HG02588 (cell line): ENCODE data around the gene NT5C3A.

Experiments
- ATAC-seq: cut with Tn5 transposase; IDR thresholded peaks from one replicate; pipeline ENCODE4 v1.9.1; 2021; ENCODE audit warnings: mild to moderate bottlenecking, moderate library complexity; ENCODE audit not compliant: unreplicated experiment

The NT5C3A gene

GRCh38 chr7:33076737-33077136 lies 14.2 kb upstream of the NT5C3A start:
- ATAC-seq, result no peak

GRCh38 chr7:33075818-33076518 lies 13.4 kb upstream of the NT5C3A start:
- no peak for ATAC-seq

DNA sequence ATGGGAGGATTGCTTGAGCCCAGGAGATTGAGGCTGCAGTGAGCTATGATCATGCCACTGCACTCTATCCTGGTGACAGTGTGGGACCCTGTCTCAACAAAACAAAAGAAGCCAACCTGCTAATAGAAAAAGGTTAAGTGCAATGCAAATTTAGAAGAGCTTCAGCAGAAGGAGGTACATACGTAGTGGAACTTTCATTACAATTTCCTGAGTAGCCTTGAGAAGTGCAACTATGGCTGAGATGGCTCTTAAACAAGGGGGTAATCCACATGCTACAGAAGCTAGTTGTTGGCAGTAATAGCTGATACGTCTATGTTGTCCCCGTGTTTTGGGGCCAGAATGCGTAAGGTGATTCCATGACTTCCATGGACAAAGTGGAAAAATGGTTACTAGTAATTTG lies 10.7 kb upstream of the NT5C3A start:
- no peak for ATAC-seq

DNA sequence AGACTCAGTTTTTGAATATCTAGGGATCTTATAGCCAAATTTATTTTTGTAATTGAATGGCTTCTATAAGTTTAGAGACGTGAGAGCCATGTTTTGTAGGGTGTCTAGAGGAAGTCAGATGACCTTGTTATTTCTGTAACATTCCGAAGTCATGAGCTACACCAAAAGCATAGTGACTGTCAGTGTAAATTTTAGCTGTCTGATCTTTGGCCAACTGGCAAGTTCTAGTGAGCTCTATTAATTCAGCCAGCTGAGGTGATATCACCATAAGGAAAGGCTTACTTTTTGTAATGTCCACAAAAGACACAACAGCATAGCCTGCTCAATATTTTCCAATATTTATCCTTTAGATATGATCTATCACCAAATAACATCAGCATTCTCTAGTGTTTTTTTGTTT lies 9.9 kb upstream of the NT5C3A start:
- no peak for ATAC-seq

GRCh38 chr7:33070831-33071230 lies 8.3 kb upstream of the NT5C3A start:
- no peak for ATAC-seq

DNA sequence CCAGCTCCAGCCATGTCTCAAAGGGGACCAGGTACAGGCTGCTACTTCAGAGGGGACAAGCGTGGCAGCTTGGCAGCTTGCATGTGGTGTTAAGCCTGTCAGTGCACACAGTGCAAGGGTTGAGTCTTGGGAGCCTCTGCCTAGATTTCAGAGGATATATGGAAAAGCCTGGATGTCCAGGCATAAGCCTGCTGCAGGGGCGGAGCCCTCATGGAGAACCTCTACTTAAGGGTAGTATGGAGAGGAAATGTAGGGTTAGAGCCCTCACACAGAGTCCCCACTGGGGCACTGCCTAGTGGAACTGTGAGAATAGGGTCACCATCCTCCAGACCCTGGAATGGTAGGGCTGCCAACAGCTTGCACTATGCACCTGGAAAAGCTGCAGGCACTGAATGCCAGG lies 7.7 kb upstream of the NT5C3A start:
- ATAC-seq, result no peak

DNA sequence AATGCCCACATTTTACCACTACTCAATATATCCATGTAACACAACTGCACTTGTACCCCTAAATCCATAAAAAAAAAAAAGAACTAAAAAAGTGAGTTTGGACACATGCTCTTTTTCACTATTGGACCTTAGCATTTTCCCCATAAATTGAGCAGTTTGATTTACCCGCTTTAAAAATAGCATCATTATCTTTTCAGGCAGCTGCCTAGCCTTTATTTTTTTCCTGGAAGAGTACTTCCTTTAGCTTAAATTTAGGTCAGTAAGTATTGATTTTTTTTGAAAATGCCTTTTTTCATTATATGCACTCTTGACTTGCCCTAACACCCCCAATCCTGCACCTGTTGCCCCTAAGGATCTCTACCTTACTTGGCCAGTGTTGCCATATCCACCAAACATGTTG lies 5.3 kb upstream of the NT5C3A start:
- no peak for ATAC-seq

GRCh38 chr7:33066771-33067170 lies 4.2 kb upstream of the NT5C3A start:
- no peak for ATAC-seq

- ATAC-seq, result no peak
These were observed 3.4 kb upstream of the NT5C3A start for GRCh38 chr7:33065981-33066380.

DNA sequence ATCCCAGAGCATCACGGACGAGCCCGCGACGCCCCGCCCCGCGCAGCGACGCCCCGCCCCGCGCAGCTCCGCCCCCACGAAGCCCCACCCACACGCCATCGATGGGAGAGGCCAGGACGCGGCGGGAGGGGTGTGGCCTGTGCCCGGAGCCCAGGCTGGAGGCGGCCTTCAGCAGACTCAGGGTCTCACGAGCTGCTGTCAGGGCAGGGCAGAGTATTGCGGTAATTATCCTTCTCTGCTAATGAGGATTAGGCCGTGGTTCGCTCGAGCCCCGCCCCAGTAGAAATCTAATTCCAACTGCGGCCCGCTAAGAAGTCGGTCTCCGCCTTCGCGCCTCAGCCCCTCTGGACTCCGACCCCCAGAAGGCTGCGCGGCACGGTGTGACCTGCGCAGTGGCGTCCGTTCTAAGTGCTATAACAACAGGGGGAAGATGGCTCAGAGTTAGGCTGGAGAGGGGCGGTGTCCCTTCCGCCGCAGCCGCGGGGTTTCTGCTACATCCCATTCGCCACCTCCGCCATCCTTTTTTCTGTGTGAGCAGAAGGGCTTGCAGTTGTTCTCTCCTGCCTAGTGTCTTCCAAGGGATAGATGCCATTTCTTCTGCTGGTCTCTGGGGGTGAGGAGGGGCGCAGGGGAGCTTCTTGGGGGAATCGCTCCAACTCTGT lies 337 bp upstream of the NT5C3A start:
- ATAC-seq, result peak; percentile 95

DNA sequence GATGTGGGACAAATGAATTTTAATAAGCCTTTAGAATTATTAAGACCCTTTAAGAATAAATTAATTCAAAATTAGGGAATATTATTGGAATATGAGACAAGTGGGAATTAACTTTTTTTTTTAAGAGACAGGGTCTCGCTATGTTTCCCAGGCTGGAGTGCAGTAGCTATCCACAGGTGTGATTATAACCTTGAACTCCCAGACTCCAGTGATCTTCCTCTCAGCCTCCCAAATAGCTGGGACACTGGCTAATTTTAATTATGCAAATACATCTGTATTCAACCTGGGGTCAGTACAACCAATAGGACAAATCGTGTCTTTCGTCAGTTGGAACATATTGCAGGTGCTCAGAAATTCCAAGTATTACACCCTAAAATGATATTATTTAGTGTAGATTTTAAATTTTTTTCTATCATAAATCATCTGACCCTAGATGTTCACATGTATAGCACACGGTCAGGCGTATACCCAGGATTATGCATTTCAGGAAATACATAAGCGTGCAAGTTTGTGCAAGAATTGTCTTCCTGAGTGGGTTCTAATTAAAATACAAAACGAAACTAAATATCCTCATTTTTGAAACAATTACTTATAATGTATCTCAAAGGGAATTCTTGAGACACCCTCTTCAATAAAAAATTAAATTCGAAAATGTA lies 1.2 kb downstream of the NT5C3A start:
- no peak for ATAC-seq

- no peak for ATAC-seq
These were observed 2.9 kb downstream of the NT5C3A start for GRCh38 chr7:33059635-33060034.

DNA sequence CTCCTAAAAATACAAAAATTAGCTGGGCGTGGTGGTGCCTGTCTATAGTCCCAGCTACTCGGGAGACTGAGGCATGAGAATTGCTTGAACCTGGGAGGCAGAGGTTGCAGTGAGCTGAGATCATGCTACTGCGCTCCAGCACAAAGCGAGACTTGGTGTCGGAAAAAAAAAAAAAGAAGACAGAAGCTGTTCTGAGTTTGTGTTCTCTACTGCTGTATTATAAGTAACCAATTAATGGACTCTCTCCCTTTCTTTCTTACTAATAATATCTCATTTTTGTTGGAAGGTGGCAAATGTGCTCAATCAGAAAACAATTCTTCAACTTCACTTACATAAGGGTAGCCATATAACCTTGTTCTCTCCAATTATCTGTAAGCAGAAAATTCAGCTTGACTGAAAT lies 7.4 kb downstream of the NT5C3A start:
- no peak for ATAC-seq

GRCh38 chr7:33054261-33054964 lies 8.2 kb downstream of the NT5C3A start:
- ATAC-seq, result no peak

DNA sequence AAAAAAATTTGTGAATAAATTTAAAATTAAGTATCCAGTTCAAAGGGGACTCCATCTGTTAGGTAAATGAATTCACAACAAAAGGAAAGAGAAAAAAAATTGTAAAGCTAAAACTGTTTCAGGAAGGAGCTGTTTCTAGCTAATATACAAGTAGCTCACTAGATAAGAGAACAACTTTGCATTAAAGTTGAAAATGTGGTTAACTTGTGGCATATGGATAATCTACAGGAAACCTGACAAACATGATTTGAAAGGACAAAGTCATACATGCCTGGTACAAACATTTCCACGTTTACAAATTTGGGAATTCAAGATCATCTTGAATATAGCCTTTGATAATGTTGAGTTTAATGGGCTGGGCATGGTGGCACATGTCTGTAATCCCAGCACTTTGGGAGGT lies 8.9 kb downstream of the NT5C3A start:
- no peak for ATAC-seq

GRCh38 chr7:33050535-33051318 lies 11.8 kb downstream of the NT5C3A start:
- no peak for ATAC-seq

DNA sequence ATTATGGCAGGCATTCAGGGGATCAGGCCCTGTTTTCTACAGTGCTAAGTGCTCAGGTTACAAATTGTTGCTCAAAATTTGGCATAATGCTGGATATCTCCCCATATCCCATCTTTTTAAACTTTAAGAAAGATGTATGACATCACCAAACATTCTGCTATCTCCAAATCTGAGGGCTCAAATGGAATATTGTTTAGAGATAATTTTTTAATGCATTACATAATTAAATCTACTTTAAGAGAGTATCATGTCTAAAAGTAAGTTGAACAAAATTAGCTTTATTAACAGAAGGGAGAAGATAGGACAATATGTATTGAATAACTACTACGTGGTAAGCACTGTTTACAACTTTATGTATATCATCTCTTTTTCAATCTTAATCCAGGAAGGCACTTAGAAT lies 13.9 kb downstream of the NT5C3A start:
- ATAC-seq, result no peak

- ATAC-seq, result no peak
These were observed 14.3 kb downstream of the NT5C3A start for GRCh38 chr7:33048257-33048656.

- ATAC-seq, result no peak
These were observed 17.6 kb downstream of the NT5C3A start for GRCh38 chr7:33044986-33045385.

GRCh38 chr7:33044401-33044718 lies 18.2 kb downstream of the NT5C3A start:
- ATAC-seq, result no peak
